H1 (cell line): ENCODE data around the gene KISS1. TPM values are rescaled to one million over a fixed set of nuclear protein-coding genes. Genes with fewer than 3 reads are reported as not detected.

ENCODE experiments used
- CTCF ChIA-PET: fragments of 300-600 bp; sonication (Branson Sonifier 250); formaldehyde crosslinking; loops from one replicate; lab custom pipeline; 2021; ENCODE audit not compliant: partially characterized antibody; lab: Charles Lee
- POLR2A ChIA-PET: fragments of 300-600 bp; sonication (Branson Sonifier 250); formaldehyde crosslinking; loops from one replicate; lab custom pipeline; 2021; ENCODE audit warnings: inconsistent platforms; ENCODE audit not compliant: partially characterized antibody; lab: Charles Lee
- DNase-seq, 2 experiments: peaks; one replicate each; pipeline versions ENCODE4 v3.0.0 to v3.0.0-alpha.2; 2010 to 2022; ENCODE audit warnings: low spot score in 2 of 2, low read depth in 1 of 2, mixed read lengths in 1 of 2
- FAIRE-seq: peaks from 2 replicates; lab custom pipeline; 2011; peaks lifted over from hg19 to GRCh38; lab: Jason Lieb, UNC
- H2AFZ ChIP-seq: 2 replicates; pipeline ENCODE4 v1.8.1; 2012; ENCODE audit warnings: low read length, inconsistent platforms
- H2AK5ac ChIP-seq: 2 replicates; pipeline ENCODE4 v1.6.1; 2013; ENCODE audit warnings: low read depth, low read length
- H2BK120ac ChIP-seq: replicated peaks from 2 replicates; pipeline ENCODE3; 2013; ENCODE audit warnings: low read depth, low read length, inconsistent platforms
- H2BK12ac ChIP-seq: 2 replicates; pipeline ENCODE4 v1.6.1; 2013; ENCODE audit warnings: low read depth, low read length
- H2BK15ac ChIP-seq: 2 replicates; pipeline ENCODE4 v1.6.1; 2013; ENCODE audit warnings: low read length
- H2BK20ac ChIP-seq: 2 replicates; pipeline ENCODE4 v1.6.1; 2013; ENCODE audit warnings: low read length
- H2BK5ac ChIP-seq: 2 replicates; pipeline ENCODE4 v1.6.1; 2013; ENCODE audit warnings: low read depth, low read length
- H3K14ac ChIP-seq: 2 replicates; pipeline ENCODE4 v1.6.1; 2013; ENCODE audit warnings: inconsistent platforms; ENCODE audit not compliant: insufficient read length
- H3K18ac ChIP-seq: 2 replicates; pipeline ENCODE4 v1.6.1; 2013; ENCODE audit warnings: low read length; ENCODE audit errors: extremely low read depth
- H3K23ac ChIP-seq: 2 replicates; pipeline ENCODE4 v1.6.1; 2013; ENCODE audit warnings: inconsistent platforms; ENCODE audit not compliant: insufficient read length
- H3K23me2 ChIP-seq: 2 replicates; pipeline ENCODE4 v1.6.1; 2013; ENCODE audit warnings: low read depth, low read length
- H3K27ac ChIP-seq: 2 replicates; pipeline ENCODE4 v1.6.1; 2011; ENCODE audit warnings: low read depth, low read length, inconsistent platforms
- H3K27me3 ChIP-seq, 4 experiments: replicated peaks in 1 of 4; 1 replicate in 1 of 4; 2 replicates in 3 of 4; pipeline versions ENCODE4 v1.6.1 to v1.8.1; 2011 to 2013; ENCODE audit warnings: low read length in 3 of 4, mild to moderate bottlenecking in 3 of 4, inconsistent platforms in 2 of 4, mixed read lengths in 2 of 4, moderate library complexity in 1 of 4; ENCODE audit not compliant: control insufficient read depth in 3 of 4, insufficient read depth in 3 of 4; ENCODE audit errors: extremely low read depth in 1 of 4
- H3K36me3 ChIP-seq, 4 experiments: 2 replicates each; pipeline versions ENCODE4 v1.6.1 to v1.8.1; 2011 to 2013; ENCODE audit warnings: mild to moderate bottlenecking in 4 of 4, low read length in 3 of 4, moderate library complexity in 2 of 4, control low read depth in 1 of 4, inconsistent platforms in 1 of 4; ENCODE audit not compliant: insufficient read depth in 4 of 4, control insufficient read depth in 2 of 4
- H3K4ac ChIP-seq: replicated peaks from 2 replicates; pipeline ENCODE3; 2013; ENCODE audit warnings: low read length, low read depth, mixed read lengths, inconsistent platforms; ENCODE audit not compliant: insufficient read length
- H3K4me1 ChIP-seq, 4 experiments: replicated peaks in 1 of 4; 1 replicate in 1 of 4; 2 replicates in 3 of 4; pipeline versions ENCODE4 v1.6.1 to v1.8.1; 2011 to 2013; ENCODE audit warnings: low read length in 3 of 4, inconsistent platforms in 2 of 4, mixed read lengths in 1 of 4; ENCODE audit not compliant: insufficient read depth in 4 of 4, control insufficient read depth in 3 of 4
- H3K4me2 ChIP-seq, 2 experiments: 2 replicates each; pipeline versions ENCODE4 v1.6.1 to v1.8.1; 2011 to 2013; ENCODE audit warnings: low read depth in 2 of 2, low read length in 2 of 2, control low read depth in 1 of 2, inconsistent platforms in 1 of 2, mild to moderate bottlenecking in 1 of 2; ENCODE audit not compliant: insufficient read depth in 1 of 2
- H3K4me3 ChIP-seq, 4 experiments: fragments of 200-600, 300-600 bp in 1 of 4; sonication (generic), shearing (Covaris generic), sonication (Bioruptor Twin) in 1 of 4; 2 replicates each; pipeline versions ENCODE4 v1.5.1 to v1.8.1; 2011 to 2016; ENCODE audit warnings: low read length in 4 of 4, low read depth in 3 of 4, control low read depth in 2 of 4, inconsistent platforms in 2 of 4, mild to moderate bottlenecking in 2 of 4, mixed read lengths in 1 of 4, moderate library complexity in 1 of 4; ENCODE audit not compliant: insufficient read depth in 2 of 4; ENCODE audit errors: extremely low read depth in 1 of 4
- H3K56ac ChIP-seq: replicated peaks from 2 replicates; pipeline ENCODE3; 2013; ENCODE audit warnings: low read depth, mild to moderate bottlenecking, mixed read lengths, low read length, inconsistent platforms; ENCODE audit not compliant: insufficient read length
- H3K79me1 ChIP-seq: 2 replicates; pipeline ENCODE4 v1.6.1; 2013; ENCODE audit warnings: low read depth, low read length, control low read depth
- H3K79me2 ChIP-seq, 2 experiments: 2 replicates each; pipeline versions ENCODE4 v1.6.1 to v1.8.1; 2012 to 2013; ENCODE audit warnings: low read length in 2 of 2, mild to moderate bottlenecking in 2 of 2, inconsistent platforms in 1 of 2; ENCODE audit not compliant: insufficient read depth in 2 of 2, control insufficient read depth in 1 of 2
- H3K9ac ChIP-seq, 4 experiments: replicated peaks in 1 of 4; 1 replicate in 1 of 4; 2 replicates in 3 of 4; pipeline versions ENCODE4 v1.6.1 to v1.8.1; 2011 to 2013; ENCODE audit warnings: low read depth in 3 of 4, low read length in 3 of 4, control low read depth in 2 of 4, mild to moderate bottlenecking in 2 of 4, moderate library complexity in 2 of 4, inconsistent platforms in 1 of 4; ENCODE audit errors: extremely low read depth in 1 of 4
- H3K9me3 ChIP-seq, 2 experiments: 2 replicates each; pipeline versions ENCODE4 v1.6.1 to v1.8.1; 2012 to 2013; ENCODE audit warnings: mild to moderate bottlenecking in 2 of 2, moderate library complexity in 2 of 2, control low read depth in 1 of 2, inconsistent platforms in 1 of 2, low read depth in 1 of 2, low read length in 1 of 2, mixed read lengths in 1 of 2; ENCODE audit not compliant: insufficient read depth in 2 of 2
- H4K20me1 ChIP-seq, 2 experiments: replicated peaks in 1 of 2; 2 replicates each; pipeline versions ENCODE3 to v1.8.1; 2011 to 2013; ENCODE audit warnings: inconsistent platforms in 2 of 2, low read length in 2 of 2, mild to moderate bottlenecking in 1 of 2; ENCODE audit not compliant: insufficient read depth in 2 of 2, control insufficient read depth in 1 of 2
- H4K5ac ChIP-seq: 2 replicates; pipeline ENCODE4 v1.6.1; 2013; ENCODE audit warnings: low read length, low read depth, mixed read lengths, inconsistent platforms; ENCODE audit not compliant: insufficient read length
- H4K8ac ChIP-seq: 2 replicates; pipeline ENCODE4 v1.8.0; 2013; ENCODE audit warnings: mild to moderate bottlenecking, moderate library complexity, low read length, inconsistent platforms; ENCODE audit not compliant: insufficient read depth; ENCODE audit errors: extremely low read depth
- H4K91ac ChIP-seq: replicated peaks from 2 replicates; pipeline ENCODE3; 2013; ENCODE audit warnings: low read length, mixed read lengths, inconsistent platforms; ENCODE audit not compliant: insufficient read length
- ASH2L ChIP-seq: fragments of 200-600, 300-600 bp; sonication (generic); IDR thresholded peaks from one replicate; pipeline ENCODE4 v1.7.1; 2017; ENCODE audit warnings: low read length
- CHD2 ChIP-seq: IDR thresholded peaks from 2 replicates; pipeline ENCODE4 v1.6.1; 2012; ENCODE audit warnings: low read length, improper control_type of control experiment
- EP300 ChIP-seq, 2 experiments: IDR thresholded peaks; 1 replicate in 1 of 2; 2 replicates in 1 of 2; pipeline ENCODE4 v1.6.1; 2011 to 2012; ENCODE audit warnings: low read depth in 2 of 2, low read length in 2 of 2, mild to moderate bottlenecking in 2 of 2, borderline replicate concordance in 1 of 2, inconsistent platforms in 1 of 2, moderate library complexity in 1 of 2
- FOSL1 ChIP-seq: IDR thresholded peaks from 2 replicates; pipeline ENCODE4 v1.6.1; 2011; ENCODE audit warnings: mild to moderate bottlenecking, low read depth, low read length, moderate library complexity; ENCODE audit not compliant: insufficient read depth
- HDAC2 ChIP-seq, 2 experiments: fragments of 300-600 bp in 1 of 2; sonication (generic) in 1 of 2; IDR thresholded peaks; 2 replicates each; pipeline ENCODE4 v1.6.1; 2011 to 2012; ENCODE audit warnings: low read depth in 2 of 2, low read length in 2 of 2, mild to moderate bottlenecking in 2 of 2, moderate library complexity in 2 of 2, borderline replicate concordance in 1 of 2, inconsistent platforms in 1 of 2
- JUN ChIP-seq: IDR thresholded peaks from 2 replicates; pipeline ENCODE4 v1.6.1; 2011; ENCODE audit warnings: low read depth, mild to moderate bottlenecking, improper control_type of control experiment, low read length
- NRF1 ChIP-seq: IDR thresholded peaks from 2 replicates; pipeline ENCODE4 v1.6.1; 2011; ENCODE audit warnings: mild to moderate bottlenecking, low read depth, low read length, improper control_type of control experiment
- RNF2 ChIP-seq: fragments of 200-900, 300-1000 bp; sonication (generic); IDR thresholded peaks from 2 replicates; pipeline ENCODE4 v1.7.1; 2016; ENCODE audit warnings: borderline replicate concordance, low read depth, mild to moderate bottlenecking, antibody characterized with exemption, low read length; ENCODE audit not compliant: poor library complexity, severe bottlenecking; ENCODE audit errors: missing control alignments
- SP4 ChIP-seq: IDR thresholded peaks from 2 replicates; pipeline ENCODE4 v1.6.1; 2012; ENCODE audit warnings: low read length, inconsistent platforms
- SUZ12 ChIP-seq: fragments of 200-600 bp; sonication (generic); IDR thresholded peaks from 2 replicates; pipeline ENCODE4 v1.6.1; 2012; ENCODE audit warnings: mild to moderate bottlenecking, inconsistent platforms, low read length, moderate library complexity, mixed read lengths
- WGBS, 2 experiments: shearing (Covaris generic) in 1 of 2; methylation state at CpG; one replicate each; pipeline versions ENCODE4 v1.1.6 to v1.1.7; 2013 to 2015; ENCODE audit warnings: low lambda C conversion rate in 2 of 2, mixed read lengths in 2 of 2, inconsistent platforms in 1 of 2, low coverage in 1 of 2, missing lambda C conversion rate in 1 of 2; ENCODE audit not compliant: insufficient replicate concordance in 2 of 2, insufficient coverage in 1 of 2, insufficient read length in 1 of 2; ENCODE audit errors: extremely low coverage in 1 of 2, missing lambda C conversion rate in 1 of 2; 5-methylcytosine and 5-hydroxymethylcytosine counted together
- polyA plus RNA-seq, 7 experiments: library from polyadenylated mRNA; depleted of rRNA in 3 of 7; stranded (reverse) in 5 of 7; unstranded in 2 of 7; fragments of >200 nt in 5 of 7; fragments of 200-250 nt in 2 of 7; gene quantifications; 1 replicate in 5 of 7; 2 replicates in 1 of 7; 4 replicates in 1 of 7; pipeline versions ENCODE4 v1.2.1 to v1.2.3, GENCODE V29; 2011 to 2013; ENCODE audit warnings: missing spikeins in 2 of 7, mixed read lengths in 2 of 7
- total RNA-seq: library from RNA; stranded (reverse); fragmentation: NEBNext Ultra II Directional; extraction: Animal tissue kit (Norgen Biotek cat#: 25700); gene quantifications from 2 replicates; pipeline ENCODE4 v1.2.1, GENCODE V29; 2021

Gene KISS1
- total and polyA plus RNA-seq, 2 of the 8 experiments (the other 6 are each of a cell fraction or from before 2014, with no cell fraction given) = 0.71 TPM; not detected in 1

GRCh38 chr1:204151552-204152309 lies 44.6 kb downstream of the KISS1 start, which contains the start of gene ETNK2:
TSS of gene ETNK2 (minus strand) at chr1:204152044. CDS start at chr1:204151852, 192 bp downstream.
- Histone ChIP-seq H3K23me2 (peaks cover 12% of the 10 kb centered on the region; the same call in 1 of the 2 replicates), H2BK15ac (peak within 1 kb of the TSS; percentile 32; the same call in 1 of the 2 replicates), H3K4me1 (peaks cover 0 to 40% (median 28%) of the 10 kb centered on the region in 4 experiments; a peak in 6 of 7 replicates), H4K91ac (peak within 1 kb of the TSS; percentile 44), H4K5ac (no peak within 1 kb of the TSS), H2BK120ac (no peak within 1 kb of the TSS), H3K27ac (no peak within 1 kb of the TSS), H3K27me3 (peaks cover 0 to 18% (median 17%) of the 10 kb centered on the region in 4 experiments; a peak in 5 of 7 replicates), H3K56ac (no peak within 1 kb of the TSS), H3K4me2 (peak within 1 kb of the TSS; percentile 65 to 92), H3K4ac (no peak within 1 kb of the TSS), H3K36me3 (no peaks in the 10 kb centered on the region), H2AK5ac (no peak within 1 kb of the TSS), H3K79me2 (no peaks in the 10 kb centered on the region), H3K79me1 (no peaks in the 10 kb centered on the region), H3K9me3 (no peaks in the 10 kb centered on the region), H2BK20ac (no peak within 1 kb of the TSS), H2BK12ac (peak within 1 kb of the TSS; percentile 83; the same call in 1 of the 2 replicates), H3K14ac (no peak within 1 kb of the TSS), H4K8ac (peak within 1 kb of the TSS; percentile 47; the same call in 1 of the 2 replicates), H3K18ac (peak within 1 kb of the TSS; percentile 79), H2BK5ac (peak within 1 kb of the TSS; percentile 69; the same call in 1 of the 2 replicates), H3K9ac (peak within 1 kb of the TSS in 2 of 4 experiments; percentile 5 to 34; a peak in 2 of 7 replicates), H3K23ac (no peak within 1 kb of the TSS), H3K4me3 (peak within 1 kb of the TSS; percentile 61 to 77 (median 68)), H2AFZ (peak within 1 kb of the TSS; percentile 72), H4K20me1 (no peaks in the 10 kb centered on the region)
- ChIA-PET POLR2A (interaction anchor here (0.9 to 6.5 kb wide), 9 partner anchors 10 to 290 kb away, joined by 3 to 35 read pairs (median 6); partner anchors contain the start of genes SNRPE and SOX13), CTCF (interaction anchor here (0.7 to 18.7 kb wide), 12 partner anchors 10 to 291 kb away, joined by 3 to 360 read pairs (median 10); partner anchors contain the start of genes GOLT1A and KISS1)
- FAIRE-seq = no peak
- DNase-seq = peak in 1 of 2 experiments; percentile 89
- WGBS, 2 experiments = 3% methylated on average over 47 of the region's 94 CpGs; no CpG with 5 or more reads in 1 of the 2 experiments
- TF ChIP-seq FOSL1 = no peak
- TF ChIP-seq RNF2 = no peak
- TF ChIP-seq JUN = no peak
- peak; percentile 60 for TF ChIP-seq ASH2L
- TF ChIP-seq SUZ12 = no peak
- TF ChIP-seq SP4 = no peak
- no peak for TF ChIP-seq EP300 (IDR thresholded peaks at IDR 0.05; ENCODE audit: borderline replicate concordance in 1 of 2, low read depth in 2 of 2, low read length in 2 of 2)
- no peak for TF ChIP-seq NRF1
- peak; percentile 71; the same call in 1 of the 2 replicates for TF ChIP-seq CHD2
- TF ChIP-seq HDAC2 (IDR thresholded peaks at IDR 0.05; ENCODE audit: borderline replicate concordance in 1 of 2, low read depth in 2 of 2, low read length in 2 of 2) = peak in 1 of 2 experiments; percentile 32; a peak in 1 of 4 replicates
